Astrocyte of the cerebellum (primary cell): ENCODE measurements around the gene PRDM15.

Experiments used
- DNase-seq: peaks from one replicate; pipeline ENCODE4 v3.0.0-alpha.2; 2011; ENCODE audit warnings: low read depth
- H3K4me3 ChIP-seq: 2 replicates; pipeline ENCODE4 v1.5.1; 2011; ENCODE audit warnings: mild to moderate bottlenecking, low read depth, low read length, moderate library complexity
- in situ Hi-C: cut with HindIII; loops from 2 replicates; pipeline ENCODE4 v1.10.0; 2017; ENCODE audit warnings: low sequenced_read_pairs
- TF ChIP-seq, protein P1 (sequence below): IDR thresholded peaks from 2 replicates; pipeline ENCODE4 v1.5.1; 2012; ENCODE audit warnings: low read length, low read depth, moderate library complexity, mild to moderate bottlenecking; ENCODE audit errors: missing control alignments

PRDM15 gene

DNA sequence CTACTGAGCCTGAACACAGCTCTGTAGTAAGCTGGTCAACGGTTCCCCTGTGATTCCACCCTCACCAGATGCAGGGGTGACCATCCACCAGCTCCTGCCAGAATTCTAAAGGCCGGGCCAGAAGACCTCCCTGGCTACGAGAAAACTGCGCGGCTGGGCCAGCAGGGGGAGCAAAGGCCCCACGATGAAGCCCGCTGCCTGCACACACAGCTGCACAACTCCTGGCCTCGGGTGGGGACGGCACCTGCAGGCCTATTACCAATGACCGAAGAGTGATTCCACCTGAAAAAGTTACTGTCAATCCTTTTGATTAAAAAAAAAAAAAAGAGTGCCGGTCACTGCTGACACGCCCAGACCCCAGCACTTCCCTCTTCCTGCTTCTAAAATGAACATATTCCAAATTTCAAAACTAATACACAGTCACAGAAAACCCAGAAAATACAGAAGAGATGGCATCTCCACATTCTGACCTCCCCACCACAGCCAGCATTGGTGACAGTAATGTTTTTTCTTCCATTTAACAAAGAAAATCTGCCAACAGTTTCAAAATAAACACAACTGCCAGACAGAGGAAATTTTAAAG is 62.5 kb downstream of the PRDM15 start:
- in situ Hi-C loops, result no loop called here
- no peak overlapping the region for H3K4me3 ChIP-seq
- TF ChIP-seq, protein P1, sequence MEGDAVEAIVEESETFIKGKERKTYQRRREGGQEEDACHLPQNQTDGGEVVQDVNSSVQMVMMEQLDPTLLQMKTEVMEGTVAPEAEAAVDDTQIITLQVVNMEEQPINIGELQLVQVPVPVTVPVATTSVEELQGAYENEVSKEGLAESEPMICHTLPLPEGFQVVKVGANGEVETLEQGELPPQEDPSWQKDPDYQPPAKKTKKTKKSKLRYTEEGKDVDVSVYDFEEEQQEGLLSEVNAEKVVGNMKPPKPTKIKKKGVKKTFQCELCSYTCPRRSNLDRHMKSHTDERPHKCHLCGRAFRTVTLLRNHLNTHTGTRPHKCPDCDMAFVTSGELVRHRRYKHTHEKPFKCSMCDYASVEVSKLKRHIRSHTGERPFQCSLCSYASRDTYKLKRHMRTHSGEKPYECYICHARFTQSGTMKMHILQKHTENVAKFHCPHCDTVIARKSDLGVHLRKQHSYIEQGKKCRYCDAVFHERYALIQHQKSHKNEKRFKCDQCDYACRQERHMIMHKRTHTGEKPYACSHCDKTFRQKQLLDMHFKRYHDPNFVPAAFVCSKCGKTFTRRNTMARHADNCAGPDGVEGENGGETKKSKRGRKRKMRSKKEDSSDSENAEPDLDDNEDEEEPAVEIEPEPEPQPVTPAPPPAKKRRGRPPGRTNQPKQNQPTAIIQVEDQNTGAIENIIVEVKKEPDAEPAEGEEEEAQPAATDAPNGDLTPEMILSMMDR, result peak; percentile 94
- peak; percentile 24 for DNase-seq

DNA sequence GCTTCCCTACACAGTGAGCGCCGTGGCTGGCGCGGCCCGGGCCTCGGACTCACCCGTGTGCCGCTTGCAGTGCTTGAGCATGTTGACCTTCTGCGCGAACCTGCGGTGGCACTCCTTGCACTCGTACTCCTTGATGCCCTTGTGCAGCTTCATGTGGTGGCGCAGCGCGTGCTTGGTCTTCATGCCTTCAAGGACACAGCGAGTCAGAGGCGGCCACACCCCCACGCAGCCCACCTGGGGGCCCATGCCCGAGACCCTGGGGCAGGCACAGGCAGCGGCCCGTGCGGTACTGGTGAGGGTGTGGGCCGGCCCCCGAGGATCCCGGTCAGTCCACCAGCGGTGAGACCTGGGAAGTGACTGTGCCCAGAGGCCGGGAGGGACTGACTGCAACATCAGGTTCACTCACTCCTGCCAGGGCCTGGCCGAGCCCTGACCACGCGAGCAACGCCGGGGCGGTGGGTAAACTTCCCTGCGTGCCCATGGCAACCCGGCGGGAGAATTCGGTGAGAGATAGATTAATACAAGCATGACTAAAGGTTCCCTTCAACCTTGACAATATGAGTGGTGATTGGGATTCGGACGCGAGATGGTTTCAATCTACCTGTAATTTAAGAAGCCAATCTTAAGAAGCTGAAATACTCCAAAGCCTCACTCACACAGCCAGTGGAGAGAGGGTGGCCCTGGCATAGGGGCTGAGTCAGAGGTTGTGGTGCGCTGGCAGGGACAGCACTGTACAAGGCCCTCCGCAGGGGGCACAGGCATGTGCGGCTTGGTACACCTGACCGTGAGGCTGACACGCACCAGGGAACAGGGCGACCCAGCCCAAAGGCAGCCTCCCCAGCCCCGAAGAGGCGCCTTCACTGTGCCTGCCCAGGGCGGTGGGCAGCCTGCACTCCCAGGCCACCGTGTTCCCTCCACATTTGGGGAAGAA is 63.2 kb downstream of the PRDM15 start:
- DNase-seq, result no peak
- TF ChIP-seq, protein P1, result no peak
- no peak overlapping the region for H3K4me3 ChIP-seq
- in situ Hi-C loops, result no loop called here

DNA sequence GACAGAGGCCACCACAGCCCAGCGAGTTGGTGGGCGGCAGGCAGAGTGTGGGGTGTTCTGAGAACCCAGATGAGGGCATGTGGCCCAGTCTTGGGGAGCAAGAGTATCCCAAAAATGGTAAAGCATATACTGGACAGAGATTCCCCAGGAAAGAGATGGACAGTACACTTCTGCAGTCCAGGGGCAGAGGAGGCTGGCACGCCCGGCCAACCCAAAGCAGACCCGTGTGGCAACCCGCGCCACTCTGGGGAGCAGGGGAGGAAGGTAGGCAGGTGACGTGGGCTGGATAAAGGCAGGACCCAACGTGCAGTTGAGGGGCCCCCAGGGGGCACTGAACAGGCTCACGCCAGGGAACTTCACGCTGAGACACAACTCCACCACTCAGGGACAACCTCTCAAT is 65.9 kb downstream of the PRDM15 start:
- TF ChIP-seq, protein P1, result no peak
- H3K4me3 ChIP-seq, result no peak overlapping the region
- in situ Hi-C loops, result no loop called here
- no peak for DNase-seq

- no peak for DNase-seq
- H3K4me3 ChIP-seq, result no peak overlapping the region
- in situ Hi-C loops, result no loop called here
- TF ChIP-seq, protein P1, result no peak
These were observed 66.5 kb downstream of the PRDM15 start for GRCh38 chr21:41812679-41813078.

GRCh38 chr21:41810597-41810932 is 68.6 kb downstream of the PRDM15 start:
- no peak for DNase-seq
- in situ Hi-C loops, result no loop called here
- TF ChIP-seq, protein P1, result no peak
- H3K4me3 ChIP-seq, result no peak overlapping the region

DNA sequence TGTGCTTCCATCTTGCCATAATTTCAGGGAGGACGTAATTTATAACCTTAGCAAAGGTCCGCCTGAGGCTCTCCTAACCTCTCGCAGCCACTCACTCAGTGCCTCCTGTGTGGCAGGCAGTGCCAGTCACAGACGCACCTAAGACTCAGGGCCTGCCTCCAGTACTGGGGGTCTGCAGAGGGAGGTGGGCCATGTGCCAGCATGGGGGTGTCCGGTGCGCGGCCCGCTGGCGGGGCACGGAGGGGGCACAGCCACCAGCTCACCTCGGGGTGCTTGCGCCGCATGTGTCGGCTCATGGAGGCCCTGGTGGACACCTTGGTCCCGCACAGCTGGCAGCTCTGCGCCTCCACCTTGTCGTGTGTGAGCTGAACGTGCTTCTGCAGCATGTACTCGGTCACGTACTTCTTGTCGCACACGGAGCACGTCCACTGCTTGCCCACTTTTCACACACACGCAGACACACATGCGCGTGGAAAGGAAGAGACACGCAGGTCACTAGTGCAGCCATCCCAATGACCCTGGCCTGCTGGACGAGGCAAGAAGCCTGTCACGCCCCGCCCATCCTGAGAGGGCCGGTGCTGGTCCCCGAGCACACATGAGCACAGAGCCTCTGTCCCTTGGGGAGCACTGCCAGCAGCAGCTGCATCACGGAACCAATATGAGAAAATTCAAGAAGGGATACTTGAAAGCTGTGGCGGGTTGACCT is 69.1 kb downstream of the PRDM15 start:
- no peak for DNase-seq
- TF ChIP-seq, protein P1, result no peak
- in situ Hi-C loops, result no loop called here
- no peak overlapping the region for H3K4me3 ChIP-seq
